ENCODE data around the gene KPNA4. TPM values are rescaled to one million over a fixed set of nuclear protein-coding genes. Genes with fewer than 3 reads are reported as not detected.

Gene KPNA4
- 61.6 TPM for total RNA-seq
- long read RNA-seq, full-length matches to known transcripts: 46 of 65 reads
- long read RNA-seq, partial matches to known transcripts: 11 of 65 reads
- long read RNA-seq, other reads (novel, unspliced or antisense): 8 of 65 reads

DNA sequence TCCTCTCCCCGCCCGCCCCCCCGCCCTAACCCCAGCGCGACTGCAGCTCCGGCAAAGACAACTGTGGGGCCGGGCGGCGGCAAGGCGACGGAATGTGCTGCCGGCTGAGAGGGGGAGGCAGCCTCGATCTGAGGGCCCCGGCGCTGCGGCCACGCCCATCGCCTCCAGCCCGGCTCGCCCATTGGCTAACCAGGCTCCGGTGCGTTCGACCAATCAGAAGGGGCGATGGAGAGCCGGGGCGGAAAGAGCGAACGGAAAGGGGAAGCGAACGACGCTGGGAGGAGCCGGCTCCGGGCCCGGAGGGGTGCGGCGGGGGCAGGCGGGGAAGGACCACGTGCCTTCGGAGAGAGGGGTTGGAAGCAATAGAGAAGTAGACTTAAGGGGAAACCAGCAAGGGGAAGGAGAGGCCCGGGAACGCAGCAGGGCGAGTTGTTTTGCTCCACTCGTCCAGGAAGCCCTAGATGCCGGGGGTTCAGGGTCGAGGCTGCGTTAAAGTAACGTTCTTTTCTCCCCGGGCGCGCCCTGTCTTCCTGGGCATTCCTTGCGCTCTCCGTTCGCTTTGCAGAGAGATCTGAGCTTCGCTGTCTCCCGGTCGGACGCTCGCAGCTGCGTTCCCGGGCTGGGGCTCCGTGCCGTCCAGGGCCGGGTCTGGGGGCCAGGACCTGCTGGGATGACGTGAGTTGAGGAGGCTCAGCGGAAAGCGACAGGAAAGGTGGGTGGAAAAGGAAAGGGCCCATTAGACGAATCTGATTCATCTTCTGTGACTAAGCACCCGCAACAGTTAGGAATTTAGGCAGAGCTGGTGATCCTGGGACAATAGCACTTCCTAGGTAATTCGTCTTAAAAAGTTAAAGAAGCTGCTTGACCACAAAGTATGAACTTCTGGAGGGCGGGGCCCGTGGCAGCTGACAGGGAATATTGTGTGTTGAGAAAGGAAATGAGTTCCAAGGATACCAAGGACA, at the start of gene KPNA4:
KPNA4 (minus strand) TSS at position 130 of the 962 bp plus-strand sequence. CDS start 289 bp downstream, outside the sequence.
- no peaks in the 10 kb centered on the region for H3K9me3 ChIP-seq
- intact Hi-C loops (cut with DNase I): no loop called here
- ATAC-seq (peak; percentile 98 to 99), DNase-seq (peak; percentile 98)
- TF ChIP-seq, protein P1, sequence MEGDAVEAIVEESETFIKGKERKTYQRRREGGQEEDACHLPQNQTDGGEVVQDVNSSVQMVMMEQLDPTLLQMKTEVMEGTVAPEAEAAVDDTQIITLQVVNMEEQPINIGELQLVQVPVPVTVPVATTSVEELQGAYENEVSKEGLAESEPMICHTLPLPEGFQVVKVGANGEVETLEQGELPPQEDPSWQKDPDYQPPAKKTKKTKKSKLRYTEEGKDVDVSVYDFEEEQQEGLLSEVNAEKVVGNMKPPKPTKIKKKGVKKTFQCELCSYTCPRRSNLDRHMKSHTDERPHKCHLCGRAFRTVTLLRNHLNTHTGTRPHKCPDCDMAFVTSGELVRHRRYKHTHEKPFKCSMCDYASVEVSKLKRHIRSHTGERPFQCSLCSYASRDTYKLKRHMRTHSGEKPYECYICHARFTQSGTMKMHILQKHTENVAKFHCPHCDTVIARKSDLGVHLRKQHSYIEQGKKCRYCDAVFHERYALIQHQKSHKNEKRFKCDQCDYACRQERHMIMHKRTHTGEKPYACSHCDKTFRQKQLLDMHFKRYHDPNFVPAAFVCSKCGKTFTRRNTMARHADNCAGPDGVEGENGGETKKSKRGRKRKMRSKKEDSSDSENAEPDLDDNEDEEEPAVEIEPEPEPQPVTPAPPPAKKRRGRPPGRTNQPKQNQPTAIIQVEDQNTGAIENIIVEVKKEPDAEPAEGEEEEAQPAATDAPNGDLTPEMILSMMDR (IDR thresholded peaks at IDR 0.05): no peak
- H3K27me3 ChIP-seq (ENCODE audit: low read depth): no peaks in the 10 kb centered on the region
- peak within 1 kb of the TSS; percentile 98 for H3K27ac ChIP-seq
- no peaks in the 10 kb centered on the region for H3K36me3 ChIP-seq
- H3K4me1 ChIP-seq: peaks cover 46% of the 10 kb centered on the region
- peak within 1 kb of the TSS; percentile 81 for H3K4me3 ChIP-seq

DNA sequence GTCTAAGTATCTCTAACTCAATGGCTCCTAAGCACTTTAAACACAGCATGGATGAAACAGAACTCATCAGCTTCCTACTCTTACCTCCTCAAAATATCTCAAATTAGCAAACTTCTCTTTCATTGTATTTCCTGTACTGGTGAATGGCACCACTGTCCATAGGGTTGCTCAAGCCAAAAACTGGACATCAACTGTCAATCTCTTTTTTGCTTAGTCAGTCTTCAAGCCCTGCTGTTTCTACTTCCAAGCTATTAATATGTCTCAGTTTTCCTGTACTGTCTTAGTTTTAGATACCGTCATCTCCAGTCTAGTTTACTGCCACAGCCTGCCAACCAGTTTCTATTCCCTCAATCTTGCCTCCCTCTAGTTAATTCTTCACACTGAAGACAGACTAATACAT, 48.3 kb upstream of the KPNA4 start:
- no peaks in the 10 kb centered on the region for H3K9me3 ChIP-seq
- DNase-seq (no peak), ATAC-seq (no peak)
- H3K27ac ChIP-seq: no peak overlapping the region
- intact Hi-C loops (cut with DNase I): no loop called here
- no peaks in the 10 kb centered on the region for H3K4me1 ChIP-seq
- TF ChIP-seq, protein P1 (IDR thresholded peaks at IDR 0.05): no peak
- H3K36me3 ChIP-seq: no peaks in the 10 kb centered on the region
- no peak overlapping the region for H3K4me3 ChIP-seq
- no peaks in the 10 kb centered on the region for H3K27me3 ChIP-seq (ENCODE audit: low read depth)

GRCh38 chr3:160612386-160613075, 47.2 kb upstream of the KPNA4 start:
- TF ChIP-seq, protein P1 (IDR thresholded peaks at IDR 0.05): no peak
- H3K36me3 ChIP-seq: no peaks in the 10 kb centered on the region
- no peaks in the 10 kb centered on the region for H3K4me1 ChIP-seq
- DNase-seq (no peak), ATAC-seq (no peak)
- no peaks in the 10 kb centered on the region for H3K27me3 ChIP-seq (ENCODE audit: low read depth)
- intact Hi-C loops (cut with DNase I): no loop called here
- no peak overlapping the region for H3K27ac ChIP-seq
- H3K4me3 ChIP-seq: no peak overlapping the region
- H3K9me3 ChIP-seq: no peaks in the 10 kb centered on the region

DNA sequence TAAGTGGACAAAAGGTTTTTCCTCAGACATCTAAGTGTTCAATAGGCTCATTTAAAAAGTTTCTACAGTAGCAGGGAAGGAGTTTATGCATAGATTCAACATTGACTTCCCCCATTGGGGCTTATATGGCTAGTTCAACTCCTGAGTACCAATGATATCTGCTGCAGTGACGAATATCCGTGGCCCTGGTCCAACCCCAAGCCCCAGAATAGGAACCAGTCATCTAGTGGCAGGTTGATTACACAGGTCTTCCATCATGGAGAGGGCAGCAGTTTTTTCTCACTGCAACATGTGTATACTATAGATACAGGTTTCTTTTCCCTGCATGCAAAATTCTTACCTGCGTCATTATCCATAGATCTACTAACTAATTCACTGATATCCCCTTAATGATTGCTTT, 45.8 kb upstream of the KPNA4 start:
- intact Hi-C loops (cut with DNase I): no loop called here
- ATAC-seq: no peak
- Histone ChIP-seq H3K27me3 (ENCODE audit: low read depth) (no peaks in the 10 kb centered on the region), H3K4me1 (no peaks in the 10 kb centered on the region), H3K4me3 (no peak overlapping the region), H3K27ac (no peak overlapping the region), H3K9me3 (no peaks in the 10 kb centered on the region), H3K36me3 (no peaks in the 10 kb centered on the region)
- TF ChIP-seq, protein P1 (IDR thresholded peaks at IDR 0.05): no peak
- no peak for DNase-seq

- ATAC-seq: no peak
- TF ChIP-seq, protein P1 (IDR thresholded peaks at IDR 0.05): no peak
- H3K9me3 ChIP-seq: no peaks in the 10 kb centered on the region
- no peaks in the 10 kb centered on the region for H3K27me3 ChIP-seq (ENCODE audit: low read depth)
- no peak overlapping the region for H3K27ac ChIP-seq
- intact Hi-C loops (cut with DNase I): no loop called here
- no peak for DNase-seq
- no peak overlapping the region for H3K4me3 ChIP-seq
- no peaks in the 10 kb centered on the region for H3K36me3 ChIP-seq
- no peaks in the 10 kb centered on the region for H3K4me1 ChIP-seq
Observed at GRCh38 chr3:160608870-160609269, 43.5 kb upstream of the KPNA4 start.

All from lower lobe of right lung (tissue), 2 donors.